Kidney epithelial cell (primary cell): ENCODE measurements around the gene CERT1. TPM values are rescaled to one million over a fixed set of nuclear protein-coding genes. Genes with fewer than 3 reads are reported as not detected.
"Not testable (repeated sequence)": the region's sequence is repeated elsewhere in the genome, so short reads cannot be mapped to it uniquely, and the experiment has no call there.

Experiments
- DNase-seq: peaks from one replicate; pipeline ENCODE4 v3.0.0-alpha.2; 2010; ENCODE audit warnings: low read depth
- H3K27me3 ChIP-seq: 2 replicates; pipeline ENCODE4 v1.6.0; 2011; ENCODE audit warnings: low read length; ENCODE audit not compliant: control insufficient read depth, insufficient read depth
- H3K36me3 ChIP-seq: 2 replicates; pipeline ENCODE4 v1.5.1; 2011; ENCODE audit warnings: low read length; ENCODE audit not compliant: control insufficient read depth, insufficient read depth
- H3K4me3 ChIP-seq: 2 replicates; pipeline ENCODE4 v1.5.1; 2011; ENCODE audit warnings: low read depth, mild to moderate bottlenecking, control low read depth, low read length
- total RNA-seq: library from RNA; depleted of rRNA; stranded (reverse); fragments of >200 nt; gene quantifications from 2 replicates; pipeline ENCODE4 v1.2.3, GENCODE V29; 2015
- TF ChIP-seq, protein P1 (sequence below): IDR thresholded peaks from 2 replicates; pipeline ENCODE4 v1.5.1; 2011; ENCODE audit warnings: mild to moderate bottlenecking, moderate library complexity, low read length, control low read depth, inconsistent platforms; ENCODE audit not compliant: insufficient read depth, poor library complexity, severe bottlenecking

Gene CERT1
- total RNA-seq, 1 donor from 2014 or later, result 20.3 TPM

DNA sequence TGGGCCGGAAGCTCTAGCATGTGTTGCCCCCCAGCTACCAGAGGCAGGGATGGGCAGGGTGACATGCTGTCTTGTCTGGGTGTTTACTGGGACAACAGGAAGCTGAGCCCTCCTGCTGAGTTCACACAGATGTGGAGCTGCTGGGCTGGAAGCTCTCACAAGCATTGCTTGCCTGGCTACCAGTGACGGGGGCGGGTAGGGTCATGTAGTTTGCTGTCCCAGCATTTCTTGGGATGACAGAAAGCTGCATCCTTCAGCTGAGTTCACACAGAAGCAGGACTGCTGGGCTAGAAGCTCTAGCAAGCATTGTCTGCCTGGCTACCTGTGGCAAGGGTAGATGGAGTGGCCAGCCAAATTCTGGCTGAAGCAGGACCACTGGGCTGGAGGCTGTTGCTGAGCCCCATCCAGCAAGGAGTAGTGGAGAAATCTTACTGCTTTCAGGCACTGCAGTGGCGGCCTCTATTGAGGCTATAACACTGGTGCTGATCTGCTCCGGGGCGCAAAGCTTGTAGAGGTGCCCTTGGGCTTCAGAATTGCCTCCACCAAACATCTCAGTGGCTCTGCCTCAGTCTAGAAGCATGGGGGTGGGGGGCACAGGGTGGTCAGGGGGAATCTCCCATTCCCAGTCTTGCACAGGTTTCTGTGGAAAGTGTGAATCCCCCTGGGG, 25.4 kb upstream of the CERT1 start:
- Histone ChIP-seq H3K4me3 (no peak overlapping the region), H3K27me3 (no peaks in the 10 kb centered on the region), H3K36me3 (no peaks in the 10 kb centered on the region)
- TF ChIP-seq, protein P1, sequence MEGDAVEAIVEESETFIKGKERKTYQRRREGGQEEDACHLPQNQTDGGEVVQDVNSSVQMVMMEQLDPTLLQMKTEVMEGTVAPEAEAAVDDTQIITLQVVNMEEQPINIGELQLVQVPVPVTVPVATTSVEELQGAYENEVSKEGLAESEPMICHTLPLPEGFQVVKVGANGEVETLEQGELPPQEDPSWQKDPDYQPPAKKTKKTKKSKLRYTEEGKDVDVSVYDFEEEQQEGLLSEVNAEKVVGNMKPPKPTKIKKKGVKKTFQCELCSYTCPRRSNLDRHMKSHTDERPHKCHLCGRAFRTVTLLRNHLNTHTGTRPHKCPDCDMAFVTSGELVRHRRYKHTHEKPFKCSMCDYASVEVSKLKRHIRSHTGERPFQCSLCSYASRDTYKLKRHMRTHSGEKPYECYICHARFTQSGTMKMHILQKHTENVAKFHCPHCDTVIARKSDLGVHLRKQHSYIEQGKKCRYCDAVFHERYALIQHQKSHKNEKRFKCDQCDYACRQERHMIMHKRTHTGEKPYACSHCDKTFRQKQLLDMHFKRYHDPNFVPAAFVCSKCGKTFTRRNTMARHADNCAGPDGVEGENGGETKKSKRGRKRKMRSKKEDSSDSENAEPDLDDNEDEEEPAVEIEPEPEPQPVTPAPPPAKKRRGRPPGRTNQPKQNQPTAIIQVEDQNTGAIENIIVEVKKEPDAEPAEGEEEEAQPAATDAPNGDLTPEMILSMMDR, result no peak
- no peak for DNase-seq

DNA sequence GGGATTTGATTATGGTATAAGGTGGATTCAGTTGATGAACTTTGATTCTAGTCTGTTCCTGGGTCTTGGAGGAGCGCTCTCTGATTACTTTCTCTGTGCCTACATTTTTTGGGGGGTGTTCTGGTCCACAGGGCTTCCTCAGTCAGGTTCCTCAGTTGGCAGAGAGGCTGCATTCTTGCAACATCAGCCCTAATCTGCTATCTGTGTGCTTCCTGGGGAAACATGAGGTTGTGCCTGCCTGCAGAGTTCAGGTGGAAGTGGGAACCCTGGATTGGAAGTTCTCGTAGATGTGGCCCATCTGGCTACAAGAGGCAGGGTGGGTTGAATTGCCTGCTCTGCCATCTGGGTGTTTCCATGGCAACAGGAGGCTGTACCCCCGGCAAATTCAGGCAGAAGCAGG, 24.7 kb upstream of the CERT1 start:
- Histone ChIP-seq H3K36me3 (no peaks in the 10 kb centered on the region), H3K4me3 (no peak overlapping the region), H3K27me3 (no peaks in the 10 kb centered on the region)
- DNase-seq, result no peak
- TF ChIP-seq, protein P1, result no peak

DNA sequence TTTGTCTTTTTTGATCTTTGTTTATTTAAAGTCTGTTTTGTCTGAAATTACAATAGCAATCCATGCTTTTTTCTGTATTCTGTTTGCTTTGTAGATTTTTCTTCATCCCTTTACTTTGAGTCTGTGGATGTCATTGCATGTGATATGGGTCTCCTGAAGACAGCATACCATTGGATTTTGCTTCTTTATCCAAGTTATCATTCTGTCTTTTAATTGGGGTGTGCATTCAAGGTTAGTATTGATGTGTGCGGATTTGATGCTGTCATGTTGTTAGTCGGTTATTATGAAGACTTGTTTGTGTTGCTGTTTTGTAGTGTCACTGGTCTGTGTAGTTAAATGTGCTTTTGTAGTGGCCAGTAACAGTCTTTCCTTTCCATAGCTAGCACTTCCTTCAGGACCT, 23.3 kb upstream of the CERT1 start:
- DNase-seq, result no peak
- Histone ChIP-seq H3K4me3 (no peak overlapping the region), H3K27me3 (no peaks in the 10 kb centered on the region), H3K36me3 (no peaks in the 10 kb centered on the region)
- TF ChIP-seq, protein P1, result no peak

DNA sequence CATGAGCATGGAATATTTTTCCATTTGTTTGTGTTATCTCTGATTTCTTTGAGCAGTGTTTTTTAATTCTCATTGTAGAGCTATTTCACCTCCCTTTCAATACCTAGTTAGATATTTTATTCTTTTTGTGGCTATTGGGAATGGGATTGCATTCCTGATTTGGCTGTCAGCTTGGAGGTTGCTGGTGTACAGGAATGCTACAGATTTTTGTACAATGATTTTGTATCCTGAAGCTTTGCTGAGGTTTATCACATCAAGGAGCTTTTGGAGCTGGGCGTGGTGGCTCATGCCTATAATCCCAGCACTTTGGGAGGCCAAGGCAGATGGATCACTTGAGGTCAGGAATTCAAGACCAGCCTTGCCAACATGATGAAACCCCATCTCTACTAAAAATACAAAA, 22.3 kb upstream of the CERT1 start:
- not testable (repeated sequence) for H3K4me3 ChIP-seq, H3K36me3 ChIP-seq, DNase-seq, H3K27me3 ChIP-seq

DNA sequence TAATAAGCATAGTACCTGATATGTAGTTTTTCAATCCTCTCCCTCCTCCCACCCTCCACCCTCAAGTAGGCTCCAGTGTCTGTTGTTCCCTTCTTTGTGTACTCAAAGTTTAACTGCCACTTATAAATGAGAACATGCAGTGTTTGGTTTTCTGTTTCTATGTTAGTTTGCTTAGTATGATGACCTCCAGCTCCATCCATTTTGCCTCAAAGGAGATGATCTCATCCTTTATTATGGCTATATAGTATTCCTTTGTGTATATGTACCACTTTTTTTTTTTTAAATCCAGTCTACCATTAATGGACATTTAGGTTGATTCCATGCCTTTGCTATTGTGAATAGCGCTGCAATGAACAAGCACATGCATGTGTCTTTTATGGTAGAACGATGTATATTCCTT, 20.8 kb upstream of the CERT1 start:
- Histone ChIP-seq H3K4me3 (no peak overlapping the region), H3K27me3 (no peaks in the 10 kb centered on the region), H3K36me3 (no peaks in the 10 kb centered on the region)
- TF ChIP-seq, protein P1, result no peak
- no peak for DNase-seq

DNA sequence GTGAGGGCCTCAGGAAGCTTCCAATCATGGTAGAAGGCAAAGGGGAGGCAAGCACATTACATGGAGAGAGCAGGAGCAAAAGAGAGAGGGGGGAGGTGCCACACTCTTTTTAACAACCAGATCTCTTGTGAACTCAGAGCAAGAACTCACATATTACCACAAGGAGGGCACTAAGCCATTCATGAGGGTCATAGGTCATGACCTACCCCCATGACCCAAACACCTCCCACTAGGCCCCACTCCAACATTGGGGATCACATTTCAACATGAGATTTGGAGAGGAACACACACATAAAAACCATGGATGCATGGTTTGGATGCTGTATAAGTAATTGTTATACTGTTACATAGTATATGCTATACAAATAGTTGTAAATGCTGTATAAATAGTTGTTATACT, 17.8 kb upstream of the CERT1 start:
- H3K4me3 ChIP-seq, result no peak overlapping the region
- no peaks in the 10 kb centered on the region for H3K36me3 ChIP-seq
- TF ChIP-seq, protein P1, result no peak
- no peak for DNase-seq
- H3K27me3 ChIP-seq, result no peaks in the 10 kb centered on the region
